ENCODE measurements around the gene SPATA46. TPM values are rescaled to one million over a fixed set of nuclear protein-coding genes. Genes with fewer than 3 reads are reported as not detected.

SPATA46 gene
- total RNA-seq, 1 experiment from 2014 or later = not detected

DNA sequence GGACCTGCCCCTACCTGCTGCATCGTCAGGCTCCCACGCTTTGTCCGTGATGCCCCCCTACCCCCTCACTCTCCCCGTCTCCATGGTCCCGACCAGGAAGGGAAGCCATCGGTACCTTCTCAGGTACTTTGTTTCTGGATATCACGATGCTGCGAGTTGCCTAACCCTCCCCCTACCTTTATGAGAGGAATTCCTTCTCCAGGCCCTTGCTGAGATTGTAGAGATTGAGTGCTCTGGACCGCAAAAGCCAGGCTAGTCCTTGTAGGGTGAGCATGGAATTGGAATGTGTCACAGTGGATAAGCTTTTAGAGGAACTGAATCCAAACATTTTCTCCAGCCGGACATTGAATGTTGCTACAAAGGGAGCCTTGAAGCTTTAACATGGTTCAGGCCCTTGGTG is 8.9 kb downstream of the SPATA46 start:
- BruUV-seq (replicated peaks) = no TSS peak

DNA sequence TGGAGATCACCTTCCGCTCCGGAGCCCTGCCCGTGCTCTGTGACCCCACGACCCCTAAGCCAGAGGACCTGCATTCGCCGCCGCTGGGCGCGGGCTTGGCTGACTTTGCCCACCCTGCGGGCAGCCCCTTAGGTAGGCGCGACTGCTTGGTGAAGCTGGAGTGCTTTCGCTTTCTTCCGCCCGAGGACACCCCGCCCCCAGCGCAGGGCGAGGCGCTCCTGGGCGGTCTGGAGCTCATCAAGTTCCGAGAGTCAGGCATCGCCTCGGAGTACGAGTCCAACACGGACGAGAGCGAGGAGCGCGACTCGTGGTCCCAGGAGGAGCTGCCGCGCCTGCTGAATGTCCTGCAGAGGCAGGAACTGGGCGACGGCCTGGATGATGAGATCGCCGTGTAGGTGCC is 9.6 kb downstream of the SPATA46 start:
- POLR2A ChIA-PET = no interaction called here
- CTCF ChIA-PET = no interaction called here
- TF ChIP-seq, protein P1, sequence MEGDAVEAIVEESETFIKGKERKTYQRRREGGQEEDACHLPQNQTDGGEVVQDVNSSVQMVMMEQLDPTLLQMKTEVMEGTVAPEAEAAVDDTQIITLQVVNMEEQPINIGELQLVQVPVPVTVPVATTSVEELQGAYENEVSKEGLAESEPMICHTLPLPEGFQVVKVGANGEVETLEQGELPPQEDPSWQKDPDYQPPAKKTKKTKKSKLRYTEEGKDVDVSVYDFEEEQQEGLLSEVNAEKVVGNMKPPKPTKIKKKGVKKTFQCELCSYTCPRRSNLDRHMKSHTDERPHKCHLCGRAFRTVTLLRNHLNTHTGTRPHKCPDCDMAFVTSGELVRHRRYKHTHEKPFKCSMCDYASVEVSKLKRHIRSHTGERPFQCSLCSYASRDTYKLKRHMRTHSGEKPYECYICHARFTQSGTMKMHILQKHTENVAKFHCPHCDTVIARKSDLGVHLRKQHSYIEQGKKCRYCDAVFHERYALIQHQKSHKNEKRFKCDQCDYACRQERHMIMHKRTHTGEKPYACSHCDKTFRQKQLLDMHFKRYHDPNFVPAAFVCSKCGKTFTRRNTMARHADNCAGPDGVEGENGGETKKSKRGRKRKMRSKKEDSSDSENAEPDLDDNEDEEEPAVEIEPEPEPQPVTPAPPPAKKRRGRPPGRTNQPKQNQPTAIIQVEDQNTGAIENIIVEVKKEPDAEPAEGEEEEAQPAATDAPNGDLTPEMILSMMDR (IDR thresholded peaks at IDR 0.05; ENCODE audit: insufficient read depth in 1 of 2, low read depth in 1 of 2, low read length in 1 of 2, severe bottlenecking in 1 of 2, unreplicated experiment in 1 of 2) = no peak

More for the DNA sequence above, 8.9 kb downstream of the SPATA46 start:
- Mint-ChIP-seq H3K27ac (ENCODE audit: unreplicated experiment) (no peak overlapping the region), H3K27me3 (ENCODE audit: insufficient read depth, unreplicated experiment) (no peaks in the 10 kb centered on the region), H3K9me3 (ENCODE audit: unreplicated experiment) (no peaks in the 10 kb centered on the region), H3K4me1 (ENCODE audit: low read depth, unreplicated experiment) (peaks cover 6% of the 10 kb centered on the region), H3K36me3 (ENCODE audit: insufficient read depth, unreplicated experiment) (no peaks in the 10 kb centered on the region), H3K4me3 (ENCODE audit: unreplicated experiment) (peak overlapping the region; percentile 63)
- intact Hi-C loops (cut with micrococcal nuclease; ENCODE audit: unreplicated experiment) = no loop called here
- no peaks in the 10 kb centered on the region for H3K9me3 ChIP-seq
- H3K4me3 ChIP-seq (ENCODE audit: low read depth, low read length) = no peak overlapping the region
- no peaks in the 10 kb centered on the region; the same call in 1 of the 2 replicates for H3K36me3 ChIP-seq (ENCODE audit: control insufficient read depth, insufficient read depth, low read length)
- no peaks in the 10 kb centered on the region; the same call in 1 of the 2 replicates for H3K4me1 ChIP-seq
- no peak for DNase-seq
- TF ChIP-seq, protein P1 (IDR thresholded peaks at IDR 0.05; ENCODE audit: insufficient read depth in 1 of 2, low read depth in 1 of 2, low read length in 1 of 2, severe bottlenecking in 1 of 2, unreplicated experiment in 1 of 2) = no peak
- POLR2A ChIA-PET = no interaction called here
- no peaks in the 10 kb centered on the region for H3K27me3 ChIP-seq (replicated peaks; ENCODE audit: control insufficient read depth, insufficient read depth, low read length)
- CTCF ChIA-PET = interaction anchor here (1.0 kb wide), 1 partner anchor 10 kb away, joined by 3 read pairs; no protein-coding TSS in a partner anchor

DNA sequence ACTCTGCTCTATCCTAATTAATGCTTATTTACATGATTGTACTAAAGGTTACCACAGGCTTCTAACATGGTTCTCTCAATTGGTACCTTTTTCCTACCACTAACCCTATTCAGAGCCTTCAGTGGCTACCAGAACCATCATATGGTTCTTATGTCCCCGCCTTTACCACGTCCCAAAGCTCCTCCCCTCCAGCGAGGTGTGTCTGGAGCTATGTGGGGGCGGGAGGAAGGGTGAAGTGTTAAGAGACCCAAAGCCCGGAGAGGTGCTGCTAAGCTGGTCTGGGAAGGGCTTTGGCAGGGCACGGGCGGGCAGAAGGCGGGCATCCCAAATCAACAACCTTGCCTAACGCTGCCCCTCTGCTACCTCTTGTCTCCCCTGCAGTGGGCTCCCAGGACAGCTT is 10.0 kb downstream of the SPATA46 start:
- TF ChIP-seq, protein P1 (IDR thresholded peaks at IDR 0.05; ENCODE audit: insufficient read depth in 1 of 2, low read depth in 1 of 2, low read length in 1 of 2, severe bottlenecking in 1 of 2, unreplicated experiment in 1 of 2) = no peak
- Mint-ChIP-seq H3K4me3 (ENCODE audit: unreplicated experiment) (peak overlapping the region; percentile 63), H3K27ac (ENCODE audit: unreplicated experiment) (no peak overlapping the region), H3K9me3 (ENCODE audit: unreplicated experiment) (no peaks in the 10 kb centered on the region), H3K4me1 (ENCODE audit: low read depth, unreplicated experiment) (no peaks in the 10 kb centered on the region), H3K36me3 (ENCODE audit: insufficient read depth, unreplicated experiment) (no peaks in the 10 kb centered on the region), H3K27me3 (ENCODE audit: insufficient read depth, unreplicated experiment) (no peaks in the 10 kb centered on the region)
- Histone ChIP-seq H3K36me3 (ENCODE audit: control insufficient read depth, insufficient read depth, low read length) (no peaks in the 10 kb centered on the region; the same call in 1 of the 2 replicates), H3K27me3 (replicated peaks; ENCODE audit: control insufficient read depth, insufficient read depth, low read length) (no peaks in the 10 kb centered on the region), H3K9me3 (no peaks in the 10 kb centered on the region), H3K4me1 (no peaks in the 10 kb centered on the region), H3K4me3 (ENCODE audit: low read depth, low read length) (no peak overlapping the region)
- ChIA-PET POLR2A (no interaction called here), CTCF (interaction anchor here (1.5 kb wide), 1 partner anchor 9 kb away, joined by 3 read pairs; no protein-coding TSS in a partner anchor)
- DNase-seq = no peak
- BruUV-seq (replicated peaks) = no TSS peak
- intact Hi-C loops (cut with micrococcal nuclease; ENCODE audit: unreplicated experiment) = no loop called here

More for the DNA sequence above, 9.6 kb downstream of the SPATA46 start:
- Mint-ChIP-seq H3K27me3 (ENCODE audit: insufficient read depth, unreplicated experiment) (no peaks in the 10 kb centered on the region), H3K4me3 (ENCODE audit: unreplicated experiment) (peak overlapping the region; percentile 63), H3K4me1 (ENCODE audit: low read depth, unreplicated experiment) (no peaks in the 10 kb centered on the region), H3K9me3 (ENCODE audit: unreplicated experiment) (no peaks in the 10 kb centered on the region), H3K36me3 (ENCODE audit: insufficient read depth, unreplicated experiment) (no peaks in the 10 kb centered on the region), H3K27ac (ENCODE audit: unreplicated experiment) (no peak overlapping the region)
- intact Hi-C loops (cut with micrococcal nuclease; ENCODE audit: unreplicated experiment) = no loop called here
- Histone ChIP-seq H3K36me3 (ENCODE audit: control insufficient read depth, insufficient read depth, low read length) (no peaks in the 10 kb centered on the region; the same call in 1 of the 2 replicates), H3K27me3 (replicated peaks; ENCODE audit: control insufficient read depth, insufficient read depth, low read length) (no peaks in the 10 kb centered on the region), H3K4me1 (no peaks in the 10 kb centered on the region), H3K4me3 (ENCODE audit: low read depth, low read length) (no peak overlapping the region), H3K9me3 (no peaks in the 10 kb centered on the region)
- no peak for DNase-seq
- BruUV-seq (replicated peaks) = no TSS peak
